ENCODE measurements around the gene ERICH6. TPM values are rescaled to one million over a fixed set of nuclear protein-coding genes. Genes with fewer than 3 reads are reported as not detected.

The ERICH6 gene
- total and polyA plus RNA-seq, 2 donors (not counting 3 experiments of a cell fraction or from before 2014, with no cell fraction given): not detected

DNA sequence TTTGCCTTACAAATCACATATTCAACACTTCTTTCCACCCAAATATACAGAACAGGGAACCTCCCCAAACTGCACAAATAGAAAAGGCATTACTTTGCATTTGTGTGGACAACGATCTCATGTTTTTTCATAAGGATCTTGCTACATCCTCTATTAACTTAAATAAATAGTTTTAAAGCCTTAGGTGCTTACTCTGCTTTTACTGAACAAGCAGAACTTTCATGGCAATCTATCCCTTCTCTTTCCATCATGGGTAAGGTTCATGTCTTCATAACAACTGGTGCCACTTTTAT, 41.1 kb upstream of the ERICH6 start:
- no peaks in the 10 kb centered on the region for H3K9me3 ChIP-seq (replicated peaks; ENCODE audit: control insufficient read depth, insufficient read depth, low read length)
- no peaks in the 10 kb centered on the region for H3K9me1 ChIP-seq (replicated peaks; ENCODE audit: control insufficient read depth, extremely low read depth, insufficient read depth, low read length)
- H3K4me1 ChIP-seq (ENCODE audit: control insufficient read depth, extremely low read depth, insufficient read depth, low read length): no peaks in the 10 kb centered on the region
- no peak overlapping the region for H3K9ac ChIP-seq (replicated peaks; ENCODE audit: extremely low read depth, insufficient read depth, low read length)
- no peaks in the 10 kb centered on the region for H4K20me1 ChIP-seq (replicated peaks; ENCODE audit: control insufficient read depth, extremely low read depth, insufficient read depth, low read length)
- no peak overlapping the region for H2AFZ ChIP-seq (ENCODE audit: low read depth, low read length)
- peaks cover 65% of the 10 kb centered on the region for H3K79me2 ChIP-seq (ENCODE audit: control insufficient read depth, insufficient read depth, low read length)
- BruUV-seq (replicated peaks): no TSS peak
- dilution Hi-C loops (cut with MboI; ENCODE audit: extremely low pct_ligation_motif_present, low sequenced_read_pairs): no loop called here
- FAIRE-seq (no peak), DNase-seq (ENCODE audit: low read depth, low spot score) (no peak)
- H3K4me2 ChIP-seq (ENCODE audit: insufficient read depth, low read length): no peak overlapping the region
- POLR2A ChIA-PET: no interaction called here
- H3K27ac ChIP-seq (ENCODE audit: insufficient read depth, low read depth, low read length): no peak overlapping the region
- TF ChIP-seq, protein P1, sequence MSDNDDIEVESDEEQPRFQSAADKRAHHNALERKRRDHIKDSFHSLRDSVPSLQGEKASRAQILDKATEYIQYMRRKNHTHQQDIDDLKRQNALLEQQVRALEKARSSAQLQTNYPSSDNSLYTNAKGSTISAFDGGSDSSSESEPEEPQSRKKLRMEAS (IDR thresholded peaks at IDR 0.05; ENCODE audit: insufficient read depth, insufficient read length): no peak
- TF ChIP-seq EZH2 (IDR thresholded peaks at IDR 0.05; ENCODE audit: borderline replicate concordance, low read depth, low read length, severe bottlenecking) (no peak), POLR2AphosphoS5 (IDR thresholded peaks at IDR 0.05; ENCODE audit: insufficient read depth, low read depth, low read length) (no peak), MYC (IDR thresholded peaks at IDR 0.05; ENCODE audit: low read depth, low read length) (no peak), JUN (IDR thresholded peaks at IDR 0.05; ENCODE audit: borderline replicate concordance, insufficient read depth, insufficient read length, low read depth) (no peak), GATA2 (IDR thresholded peaks at IDR 0.05; ENCODE audit: insufficient read depth, insufficient read length, low read depth, low read length) (no peak), FOS (IDR thresholded peaks at IDR 0.05; ENCODE audit: borderline replicate concordance, insufficient read depth, low read length) (no peak), CTCF (IDR thresholded peaks at IDR 0.05; ENCODE audit: extremely low read depth in 1 of 2, insufficient read depth in 1 of 2, low read depth in 1 of 2, low read length in 2 of 2) (no peak), POLR2A (IDR thresholded peaks at IDR 0.05; ENCODE audit: low read depth, low read length) (no peak)
- CTCF ChIA-PET: no interaction called here
- intact Hi-C loops (cut with micrococcal nuclease): no loop called here
- H3K36me3 ChIP-seq (ENCODE audit: control insufficient read depth in 2 of 2, extremely low read depth in 1 of 2, insufficient read depth in 2 of 2, low read length in 2 of 2): peaks cover 0 to 7% of the 10 kb centered on the region in 2 experiments
- no peaks in the 10 kb centered on the region for H3K27me3 ChIP-seq (ENCODE audit: control insufficient read depth in 2 of 2, insufficient read depth in 2 of 2, low read length in 2 of 2)
- no peak overlapping the region for H3K4me3 ChIP-seq (replicated peaks in 1 of 3; ENCODE audit: insufficient read depth in 1 of 3, low read depth in 1 of 3, low read length in 3 of 3)
